HEK293T (cell line): Measurements from ENCODE around the gene OPCML.

ENCODE experiments used
- CTCF ChIA-PET: fragments of 350-600 bp; formaldehyde crosslinking; extraction: SDS; loops from one replicate; lab custom pipeline; 2021; ENCODE audit warnings: antibody characterized with exemption, inconsistent platforms; lab: Yijun Ruan, JAX
- POLR2A ChIA-PET: fragments of 350-600 bp; formaldehyde crosslinking; extraction: SDS; loops from one replicate; lab custom pipeline; 2020; ENCODE audit warnings: antibody characterized with exemption, inconsistent platforms; lab: Yijun Ruan, JAX
- DNase-seq: peaks from one replicate; pipeline ENCODE4 v3.0.0; 2012; ENCODE audit warnings: mixed read lengths; ENCODE audit errors: extremely low spot score
- ARNT ChIP-seq: fragments of 450-650 bp; IDR thresholded peaks from 2 replicates; pipeline ENCODE4 v1.6.1; 2017; ENCODE audit warnings: mild to moderate bottlenecking
- BHLHE40 ChIP-seq: fragments of 450-650 bp; IDR thresholded peaks from 2 replicates; pipeline ENCODE4 v1.6.1; 2016; ENCODE audit warnings: mild to moderate bottlenecking, moderate library complexity, borderline replicate concordance
- CTBP1 ChIP-seq: fragments of 450-650 bp; IDR thresholded peaks from 2 replicates; pipeline ENCODE4 v1.6.1; 2016; ENCODE audit warnings: borderline replicate concordance
- ELF4 ChIP-seq: fragments of 450-650 bp; IDR thresholded peaks from 2 replicates; pipeline ENCODE4 v1.6.1; 2017; ENCODE audit warnings: antibody characterized with exemption
- FOXA1 ChIP-seq: fragments of 450-650 bp; IDR thresholded peaks from 2 replicates; pipeline ENCODE4 v1.6.1; 2016; ENCODE audit warnings: mild to moderate bottlenecking
- FOXK2 ChIP-seq: fragments of 450-650 bp; IDR thresholded peaks from 2 replicates; pipeline ENCODE4 v1.6.1; 2016; ENCODE audit warnings: mild to moderate bottlenecking
- FOXM1 ChIP-seq: fragments of 450-650 bp; IDR thresholded peaks from 2 replicates; pipeline ENCODE4 v1.6.1; 2017; ENCODE audit warnings: mild to moderate bottlenecking, borderline replicate concordance
- HDGF ChIP-seq: fragments of 450-650 bp; IDR thresholded peaks from 2 replicates; pipeline ENCODE4 v1.6.1; 2017; ENCODE audit warnings: antibody characterized with exemption, borderline replicate concordance
- L3MBTL2 ChIP-seq: fragments of 450-650 bp; conservative IDR thresholded peaks from 2 replicates; pipeline ENCODE4 v1.6.1; 2016; ENCODE audit warnings: mild to moderate bottlenecking
- LEF1 ChIP-seq: fragments of 450-650 bp; IDR thresholded peaks from 2 replicates; pipeline ENCODE4 v1.6.1; 2017; ENCODE audit warnings: mild to moderate bottlenecking, borderline replicate concordance
- NFRKB ChIP-seq: fragments of 450-650 bp; IDR thresholded peaks from 2 replicates; pipeline ENCODE4 v1.6.1; 2016; ENCODE audit warnings: mild to moderate bottlenecking, moderate library complexity
- SP1 ChIP-seq: fragments of 450-650 bp; IDR thresholded peaks from 2 replicates; pipeline ENCODE4 v1.6.1; 2017
- SUZ12 ChIP-seq: fragments of 450-650 bp; IDR thresholded peaks from 2 replicates; pipeline ENCODE4 v1.6.1; 2016; ENCODE audit warnings: mild to moderate bottlenecking
- TARDBP ChIP-seq: fragments of 450-650 bp; IDR thresholded peaks from 2 replicates; pipeline ENCODE4 v1.6.1; 2016
- ZNF384 ChIP-seq: fragments of 450-650 bp; IDR thresholded peaks from 2 replicates; pipeline ENCODE4 v1.6.1; 2016
- TF ChIP-seq, protein P1 (sequence below): fragments of 450-650 bp; IDR thresholded peaks from 2 replicates; pipeline ENCODE4 v1.6.1; 2016

OPCML gene

DNA sequence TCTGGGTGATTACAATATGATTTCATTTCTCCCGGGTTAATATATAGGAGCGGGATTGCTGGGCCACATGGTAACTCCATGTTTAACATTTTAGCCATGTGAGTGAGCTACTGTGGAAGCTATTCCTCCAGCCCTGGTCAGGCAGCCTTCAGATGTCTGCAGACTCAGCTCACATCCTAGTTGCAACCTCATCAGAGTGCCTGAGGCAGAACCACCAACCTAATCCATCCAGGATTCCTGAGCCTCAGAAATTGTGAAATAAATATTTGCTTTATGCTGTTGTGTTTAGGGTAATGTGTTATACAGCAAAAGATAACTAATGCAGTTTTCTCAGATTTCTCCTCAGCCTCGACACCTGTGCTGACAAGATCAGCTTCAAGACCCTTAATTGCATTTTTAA, 676.8 kb downstream of the OPCML start:
- TF ChIP-seq SUZ12, result no peak
- TF ChIP-seq ARNT, result no peak
- no peak for TF ChIP-seq FOXK2
- TF ChIP-seq, protein P1, sequence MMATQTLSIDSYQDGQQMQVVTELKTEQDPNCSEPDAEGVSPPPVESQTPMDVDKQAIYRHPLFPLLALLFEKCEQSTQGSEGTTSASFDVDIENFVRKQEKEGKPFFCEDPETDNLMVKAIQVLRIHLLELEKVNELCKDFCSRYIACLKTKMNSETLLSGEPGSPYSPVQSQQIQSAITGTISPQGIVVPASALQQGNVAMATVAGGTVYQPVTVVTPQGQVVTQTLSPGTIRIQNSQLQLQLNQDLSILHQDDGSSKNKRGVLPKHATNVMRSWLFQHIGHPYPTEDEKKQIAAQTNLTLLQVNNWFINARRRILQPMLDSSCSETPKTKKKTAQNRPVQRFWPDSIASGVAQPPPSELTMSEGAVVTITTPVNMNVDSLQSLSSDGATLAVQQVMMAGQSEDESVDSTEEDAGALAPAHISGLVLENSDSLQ, result no peak
- no peak for TF ChIP-seq NFRKB
- ChIA-PET CTCF (no interaction called here), POLR2A (no interaction called here)
- no peak for DNase-seq

DNA sequence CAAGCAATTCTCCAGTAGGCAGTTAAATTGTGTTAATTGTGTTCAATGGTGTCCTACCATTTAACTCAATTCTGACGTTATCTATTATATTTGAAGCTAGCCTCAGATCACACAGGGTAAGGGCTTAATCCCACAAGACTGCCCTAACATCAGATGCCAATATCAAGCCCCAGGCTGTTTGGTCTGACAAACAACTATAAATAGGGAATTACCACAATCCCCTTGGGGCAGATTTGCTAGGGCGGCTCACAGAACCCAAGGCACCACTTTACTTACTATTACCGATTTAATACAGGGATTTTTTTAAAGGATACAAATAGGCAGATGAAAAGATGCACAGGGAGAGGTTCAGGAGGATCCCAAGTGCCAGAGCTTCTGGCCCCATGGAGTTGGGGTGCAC, 678.4 kb downstream of the OPCML start:
- POLR2A ChIA-PET, result no interaction called here
- no peak for TF ChIP-seq FOXM1
- no peak for TF ChIP-seq ARNT
- TF ChIP-seq CTBP1, result no peak
- no peak for TF ChIP-seq NFRKB
- no peak for TF ChIP-seq TARDBP
- no peak for TF ChIP-seq BHLHE40
- no peak for TF ChIP-seq ZNF384
- TF ChIP-seq LEF1, result no peak
- TF ChIP-seq FOXK2, result no peak
- no peak for TF ChIP-seq L3MBTL2
- TF ChIP-seq, protein P1, result no peak
- no peak for TF ChIP-seq FOXA1
- TF ChIP-seq ELF4, result no peak
- TF ChIP-seq HDGF, result no peak
- no peak for TF ChIP-seq SUZ12
- no peak for TF ChIP-seq SP1
- no peak for DNase-seq
- CTCF ChIA-PET, result no interaction called here

DNA sequence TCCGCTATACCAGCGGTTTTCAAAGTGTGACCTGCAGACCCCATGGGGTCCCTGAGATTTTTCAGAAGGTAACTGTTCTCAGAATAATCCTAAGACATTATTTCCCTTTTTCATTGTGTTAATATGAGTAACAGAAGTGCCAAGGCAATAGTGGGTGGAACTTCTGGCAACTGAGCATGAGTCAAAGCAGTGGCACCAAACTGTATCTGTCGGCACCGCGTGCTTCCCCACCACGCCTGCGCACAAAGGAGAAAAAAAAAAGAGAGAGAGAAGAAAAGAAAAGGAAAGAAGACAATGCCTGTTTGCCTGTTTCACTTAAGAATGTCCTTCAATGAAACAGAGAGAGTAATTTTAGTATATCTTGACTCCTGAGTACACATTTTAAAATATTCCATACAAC, 679.9 kb downstream of the OPCML start:
- no peak for TF ChIP-seq FOXK2
- ChIA-PET CTCF (no interaction called here), POLR2A (no interaction called here)
- no peak for DNase-seq

DNA sequence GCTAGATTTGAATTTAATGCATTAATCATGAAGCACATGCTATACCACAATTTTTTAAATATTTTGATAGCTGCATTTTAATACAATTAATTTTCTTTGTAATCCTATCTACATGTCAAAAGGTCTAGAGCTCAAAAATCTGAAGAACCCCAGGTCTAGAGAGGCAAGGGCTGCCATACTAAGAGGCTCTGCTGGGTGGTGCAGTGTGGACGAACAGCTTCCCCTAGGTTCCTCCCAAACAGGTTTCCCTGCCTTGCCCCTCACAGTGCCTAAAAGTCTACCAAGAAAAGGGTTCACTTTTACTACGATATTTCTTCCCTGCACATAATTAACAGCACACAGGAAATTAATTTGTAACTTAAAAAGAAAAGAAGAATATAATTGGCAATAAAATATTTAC, 681.1 kb downstream of the OPCML start:
- ChIA-PET CTCF (no interaction called here), POLR2A (no interaction called here)
- TF ChIP-seq TARDBP (no peak), CTBP1 (no peak), ZNF384 (no peak), ELF4 (no peak)

DNA sequence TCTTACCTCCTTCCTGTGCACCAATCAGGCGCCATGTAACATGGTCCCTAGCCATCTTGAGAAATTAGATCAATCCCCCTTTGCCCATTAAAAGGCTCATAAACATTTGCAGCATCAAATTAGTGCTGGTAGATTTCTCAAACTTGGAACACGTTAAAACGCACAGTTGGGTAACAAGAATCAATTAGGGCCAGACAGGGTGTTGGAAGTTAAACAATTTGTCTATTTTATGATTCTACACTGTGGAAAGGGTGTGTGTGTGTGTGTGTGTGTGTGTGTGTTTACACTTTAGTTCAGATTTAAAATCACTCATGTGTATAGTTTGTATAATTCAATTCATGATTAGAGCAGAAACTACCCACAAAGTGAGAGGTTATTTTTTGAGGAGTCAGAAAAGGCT, 682.0 kb downstream of the OPCML start:
- TF ChIP-seq ARNT (no peak), FOXA1 (no peak), LEF1 (no peak), ELF4 (no peak), L3MBTL2 (no peak), HDGF (no peak)
- TF ChIP-seq, protein P1, result no peak
- no peak for DNase-seq
- ChIA-PET CTCF (no interaction called here), POLR2A (no interaction called here)

More for the DNA sequence above, 681.1 kb downstream of the OPCML start:
- DNase-seq, result no peak

DNA sequence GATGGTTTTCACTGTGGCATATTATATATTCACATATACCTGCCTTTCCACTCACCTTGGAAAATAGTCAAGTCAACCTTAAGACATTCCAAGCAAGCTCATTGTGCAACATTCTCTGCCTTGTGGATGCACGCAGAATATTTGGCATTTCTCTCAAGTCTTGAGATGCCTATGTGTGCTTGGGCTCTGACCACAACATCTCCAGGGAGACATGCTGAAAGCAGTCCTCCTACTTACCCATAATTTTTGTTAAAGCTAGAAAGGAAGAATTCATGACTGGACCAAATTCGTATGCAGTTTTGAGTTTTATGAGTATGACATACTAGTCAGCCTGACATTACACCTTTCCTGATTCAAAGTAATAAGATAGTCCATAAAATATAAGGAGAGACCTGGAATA, 684.0 kb downstream of the OPCML start:
- TF ChIP-seq CTBP1, result no peak
- no peak for TF ChIP-seq ELF4
- no peak for TF ChIP-seq HDGF
- TF ChIP-seq FOXK2, result no peak
- TF ChIP-seq LEF1, result no peak
- DNase-seq, result no peak
- ChIA-PET CTCF (no interaction called here), POLR2A (no interaction called here)

DNA sequence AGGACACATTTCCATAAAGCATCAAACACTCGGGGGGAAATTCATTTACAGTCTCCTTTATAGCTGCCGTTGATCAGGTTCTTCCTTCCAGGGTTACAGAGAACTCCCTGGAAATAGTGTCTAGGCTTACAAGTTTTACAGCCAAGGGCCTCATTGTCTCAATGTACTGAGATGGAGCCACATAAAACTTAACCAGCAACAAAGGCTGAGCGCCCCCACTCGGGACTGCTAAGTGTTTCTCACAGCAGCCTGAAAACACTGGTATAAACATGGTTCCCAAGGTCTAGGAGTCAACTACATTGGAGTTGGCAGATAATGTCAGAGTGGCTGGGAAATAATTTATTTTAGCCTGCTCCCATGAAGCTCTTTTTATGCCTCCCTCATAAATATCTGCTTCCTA, 686.2 kb downstream of the OPCML start:
- POLR2A ChIA-PET, result no interaction called here
- no peak for DNase-seq
- CTCF ChIA-PET, result no interaction called here
- TF ChIP-seq SP1 (no peak), FOXK2 (no peak), L3MBTL2 (no peak), BHLHE40 (no peak), FOXM1 (no peak), TARDBP (no peak), ZNF384 (no peak), ELF4 (no peak), LEF1 (no peak), SUZ12 (no peak), HDGF (no peak), NFRKB (no peak), CTBP1 (no peak)
- TF ChIP-seq, protein P1, result no peak
